T-helper 9 cell (primary cell): ENCODE data around the gene PTPRM.

Source experiments
- DNase-seq: peaks from one replicate; pipeline ENCODE4 v3.0.0-alpha.2; 2020

The PTPRM gene

DNA sequence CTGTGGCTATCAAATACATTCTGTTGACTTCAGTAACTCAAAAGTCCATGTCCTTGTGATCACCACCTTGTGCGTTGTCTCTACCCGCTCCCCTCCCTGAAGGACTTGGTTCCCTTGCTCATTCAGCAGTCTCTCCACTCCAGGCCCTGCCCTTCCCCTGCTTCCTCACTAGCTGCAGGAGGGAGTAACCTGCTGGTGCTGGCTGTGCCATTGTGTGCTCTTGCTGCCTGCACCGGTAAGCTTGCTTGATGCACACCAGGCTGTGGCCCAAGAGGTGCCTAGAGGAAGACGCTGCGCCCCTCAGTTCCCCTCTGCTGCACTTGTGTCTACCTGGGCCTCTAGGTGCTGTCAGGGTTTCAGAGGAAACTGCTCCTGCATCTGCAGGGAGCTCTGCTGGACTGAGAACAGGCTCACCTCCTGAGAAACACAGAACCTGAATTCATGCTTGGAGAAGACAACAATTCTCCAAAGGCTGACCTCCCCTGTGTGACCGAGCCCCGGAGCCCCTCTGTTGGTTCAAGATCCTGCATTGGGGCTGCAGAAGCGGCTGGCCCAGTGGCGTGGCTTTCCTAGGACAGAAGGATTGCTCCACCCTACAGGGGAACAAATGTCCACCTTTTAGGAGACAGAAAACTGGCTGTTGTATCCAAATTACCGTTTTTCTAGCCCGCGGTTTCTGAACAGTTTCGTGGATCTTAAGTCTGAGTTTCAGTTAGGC lies 33.6 kb downstream of the PTPRM start:
- no peak for DNase-seq

DNA sequence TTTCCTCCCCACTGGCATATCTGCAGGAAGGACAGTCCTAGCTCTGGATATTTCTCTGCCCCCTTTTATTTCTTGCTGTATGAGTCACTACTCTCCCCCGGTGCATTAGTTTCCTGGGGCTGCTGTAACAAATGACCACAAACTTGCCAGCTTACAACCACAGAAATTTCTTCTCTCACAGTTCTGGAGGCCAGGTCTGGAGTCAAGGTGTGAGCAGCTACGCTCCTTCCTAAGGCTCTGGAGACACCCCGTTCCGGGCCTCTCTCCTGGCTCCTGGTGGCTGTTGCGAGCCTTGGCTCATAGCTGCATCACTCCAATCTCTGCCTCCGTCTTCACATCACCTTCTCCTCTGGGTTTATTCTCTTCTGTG lies 34.1 kb downstream of the PTPRM start:
- DNase-seq, result no peak

DNA sequence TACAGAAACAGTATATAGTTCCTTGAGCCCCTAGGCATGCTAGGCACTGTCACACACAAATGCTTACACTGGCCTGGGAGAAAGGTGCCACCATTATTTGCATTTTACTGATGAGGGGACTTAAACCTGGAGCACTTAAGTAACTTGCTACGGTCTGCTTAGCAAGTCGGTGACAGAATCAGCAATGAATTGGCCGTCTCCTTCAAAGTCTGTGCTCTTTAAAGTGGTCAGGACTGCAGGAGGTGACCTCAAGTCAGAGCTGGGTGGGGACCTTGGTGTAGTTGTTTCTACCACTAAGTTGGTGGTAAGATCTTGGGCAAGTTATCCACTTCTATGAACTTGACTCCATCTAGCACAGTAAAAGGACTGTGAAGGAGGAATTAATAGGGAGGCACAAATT lies 34.8 kb downstream of the PTPRM start:
- no peak for DNase-seq

DNA sequence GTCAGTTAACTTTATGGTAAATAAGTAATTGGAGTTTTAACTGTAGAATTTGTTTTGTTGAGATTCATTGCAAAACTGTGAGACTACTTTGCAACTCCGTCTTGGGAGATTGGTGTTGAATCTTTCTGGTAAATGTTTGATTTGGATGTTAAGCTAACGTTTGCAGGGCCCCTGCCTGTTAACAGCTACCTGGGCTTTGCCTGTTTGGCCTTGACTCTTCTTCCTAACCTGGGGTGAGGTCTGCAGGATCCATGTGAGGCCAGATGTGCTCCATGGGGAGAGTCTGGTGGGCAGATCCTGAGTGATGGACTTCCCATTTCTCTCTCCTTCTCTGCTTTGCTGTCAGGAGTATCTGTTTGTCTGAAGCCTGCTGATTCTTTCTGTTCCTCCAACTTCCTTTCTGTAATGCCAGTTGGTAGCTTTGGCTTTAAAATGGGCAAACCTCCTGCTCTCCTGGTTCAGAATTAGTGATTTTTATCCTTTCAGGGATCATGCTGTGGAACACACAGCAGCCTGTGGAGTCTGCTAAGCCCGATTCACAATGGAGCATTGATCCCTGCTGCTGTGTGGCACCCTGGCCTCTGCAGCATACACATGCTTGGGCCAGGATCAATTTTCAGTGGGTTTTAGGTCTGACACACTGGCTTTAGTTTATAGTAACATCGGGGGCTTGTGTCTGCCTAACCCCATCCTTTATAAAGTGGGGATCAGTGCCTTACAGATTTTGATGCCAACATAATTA lies 36.3 kb downstream of the PTPRM start:
- DNase-seq, result no peak

DNA sequence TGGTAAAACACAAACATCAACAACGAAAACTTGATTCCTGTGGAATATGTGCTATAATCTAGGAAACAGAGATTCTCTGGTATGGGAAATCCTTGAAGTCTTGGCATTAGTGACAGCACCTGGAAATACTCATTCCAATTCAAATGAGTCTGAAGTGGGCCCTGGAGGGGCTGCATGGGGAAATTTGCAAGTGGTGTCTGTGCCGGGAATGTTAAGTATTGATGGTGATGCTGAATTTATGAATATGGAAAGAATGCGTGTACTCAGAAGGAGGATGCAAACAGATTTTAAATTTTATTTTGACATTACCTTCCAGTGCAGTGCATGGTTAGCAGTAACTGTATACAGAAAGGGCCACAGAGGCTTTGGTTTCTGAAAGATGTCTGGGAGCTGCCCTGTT lies 37.2 kb downstream of the PTPRM start:
- no peak for DNase-seq

DNA sequence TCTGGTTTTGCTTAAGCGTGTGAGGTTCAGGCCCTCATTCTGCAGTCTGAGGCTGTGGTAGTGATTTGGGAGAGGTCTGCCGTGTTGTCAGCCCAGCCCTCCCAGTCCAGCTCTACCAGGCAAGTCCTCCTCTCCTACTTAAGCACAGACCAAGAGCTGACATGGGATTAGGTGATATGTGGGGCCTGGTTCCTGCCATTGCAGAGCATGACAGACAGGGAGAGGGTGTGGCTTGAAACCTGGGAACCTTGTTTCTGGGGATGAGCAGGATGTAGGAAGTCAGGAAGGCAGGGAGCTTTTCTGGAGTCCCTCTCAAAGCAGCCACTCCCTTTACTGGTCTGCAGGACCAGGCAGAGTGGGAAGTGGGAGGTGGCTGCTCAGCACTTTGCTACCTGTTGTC lies 38.6 kb downstream of the PTPRM start:
- DNase-seq, result no peak

DNA sequence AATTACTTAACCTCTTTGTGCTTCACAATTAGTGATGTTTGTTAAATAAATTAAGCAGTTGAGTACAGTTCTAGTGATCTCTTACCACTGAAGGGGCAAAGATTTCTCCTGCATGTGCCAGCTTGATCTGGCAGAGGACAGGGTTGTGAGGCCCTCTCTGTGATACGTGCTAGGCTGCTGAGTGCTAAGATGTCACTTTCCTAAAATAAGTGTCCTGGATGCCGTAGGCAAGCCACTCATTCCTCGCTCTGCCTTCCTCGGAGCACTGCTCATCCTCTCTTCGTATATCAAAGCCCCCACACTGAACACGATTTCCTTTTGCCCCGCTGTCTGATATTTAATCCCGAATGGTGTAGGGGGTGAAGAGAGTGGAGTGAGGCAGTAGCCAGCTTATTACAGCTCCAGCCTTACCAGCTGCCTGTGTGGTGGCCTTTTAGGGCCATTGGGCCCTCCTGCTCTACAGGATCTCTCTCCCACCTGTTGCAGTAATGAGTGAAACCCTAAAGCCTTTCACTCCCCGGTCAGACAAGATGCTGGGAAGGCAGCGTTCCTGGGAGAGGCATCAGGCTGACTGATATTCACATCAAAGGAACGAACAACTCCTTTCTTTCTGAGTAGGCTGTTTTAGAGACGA lies 40.5 kb downstream of the PTPRM start:
- DNase-seq, result no peak

DNA sequence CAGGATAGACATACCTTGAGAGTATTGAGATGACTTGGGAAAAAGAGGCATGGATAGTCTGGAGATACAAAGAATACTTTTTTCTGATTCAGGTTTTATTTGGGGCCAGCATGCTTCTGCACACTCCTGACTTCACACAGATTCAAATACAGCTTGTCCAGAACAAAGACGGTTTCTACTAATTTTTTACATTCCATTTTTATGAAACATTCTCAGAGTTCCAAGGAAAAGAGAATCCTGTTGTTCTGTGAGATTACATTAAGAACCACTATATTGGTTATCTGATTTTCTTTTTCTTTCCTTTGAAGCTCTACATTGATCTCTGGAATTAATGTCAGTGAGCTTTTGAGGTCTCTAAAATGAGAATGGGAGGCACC lies 41.0 kb downstream of the PTPRM start:
- DNase-seq, result no peak

DNA sequence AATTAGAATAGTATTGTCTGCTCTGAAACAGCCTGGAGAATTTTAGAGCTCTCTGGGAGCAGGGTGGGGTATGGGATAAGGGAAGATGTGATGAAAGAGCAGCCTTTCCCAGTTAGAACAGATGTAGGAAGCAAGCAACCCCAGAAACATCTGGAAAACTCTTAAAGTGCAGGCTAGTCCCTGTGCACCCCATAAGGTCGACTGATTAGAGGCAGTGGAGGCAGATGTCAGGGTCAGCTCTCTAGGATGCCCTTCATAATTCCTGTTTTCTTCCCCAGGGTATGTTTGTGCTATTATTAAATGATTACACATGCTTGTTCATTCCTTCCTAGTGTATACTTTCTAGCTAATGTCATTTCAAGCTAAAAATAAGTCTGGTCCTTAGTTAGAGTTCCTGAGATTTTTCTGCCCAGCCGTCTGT lies 41.7 kb downstream of the PTPRM start:
- no peak for DNase-seq

DNA sequence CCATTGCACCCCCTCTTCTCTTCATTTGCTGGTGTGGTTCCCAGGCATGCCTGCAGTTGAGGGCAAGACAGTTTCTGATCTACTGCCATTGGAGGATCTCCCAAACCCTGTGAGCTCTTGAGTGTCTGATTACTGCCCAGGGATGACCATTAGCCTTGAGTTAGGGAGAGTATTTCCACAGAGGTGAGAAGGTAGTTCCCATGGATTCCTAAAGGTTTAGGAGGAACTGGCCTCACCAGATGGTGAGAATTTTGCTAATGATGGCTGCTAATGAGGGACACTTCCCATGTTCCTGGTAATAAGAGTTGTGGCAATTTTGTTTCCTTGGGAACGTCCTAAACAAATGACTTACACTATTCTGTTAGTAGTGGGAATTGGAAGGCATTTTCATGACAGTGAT lies 42.5 kb downstream of the PTPRM start:
- no peak for DNase-seq

DNA sequence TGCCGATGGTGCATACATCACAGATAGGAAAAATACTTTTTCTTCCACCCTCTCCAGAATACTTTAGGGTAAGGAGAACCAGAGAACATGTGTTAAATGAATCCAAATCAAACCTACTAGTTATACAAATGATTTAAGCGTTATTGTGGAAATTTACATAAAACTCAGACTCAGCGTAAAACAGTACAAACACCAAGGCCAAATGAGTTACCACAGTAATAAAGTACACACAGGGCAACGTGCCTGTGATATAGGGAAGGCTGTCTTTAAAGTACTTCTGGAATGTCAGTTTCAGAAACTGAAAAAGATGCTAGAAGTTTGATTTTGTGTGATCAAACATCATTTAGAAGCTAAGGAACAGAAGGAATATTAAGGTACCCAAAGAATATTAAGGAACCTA lies 46.9 kb downstream of the PTPRM start:
- no peak for DNase-seq

DNA sequence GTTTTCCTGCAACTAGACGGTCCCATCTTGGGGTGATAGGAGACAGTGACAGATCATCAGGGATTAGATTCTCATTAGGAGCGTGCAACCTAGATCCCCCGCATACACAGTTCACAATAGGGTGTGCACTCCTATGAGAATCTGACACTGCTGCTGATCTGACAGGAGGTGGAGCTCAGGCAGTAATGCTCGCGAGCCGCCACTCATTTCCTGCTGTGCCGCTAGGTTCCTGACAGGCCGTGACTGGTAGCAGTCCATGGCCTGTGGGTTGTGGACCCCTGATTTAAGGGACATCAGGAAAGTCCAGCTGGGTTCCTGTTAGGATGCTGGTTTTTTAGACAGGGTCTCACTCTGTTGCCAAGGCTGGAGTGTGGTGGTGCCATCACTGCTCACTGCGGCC lies 48.7 kb downstream of the PTPRM start:
- no peak for DNase-seq

DNA sequence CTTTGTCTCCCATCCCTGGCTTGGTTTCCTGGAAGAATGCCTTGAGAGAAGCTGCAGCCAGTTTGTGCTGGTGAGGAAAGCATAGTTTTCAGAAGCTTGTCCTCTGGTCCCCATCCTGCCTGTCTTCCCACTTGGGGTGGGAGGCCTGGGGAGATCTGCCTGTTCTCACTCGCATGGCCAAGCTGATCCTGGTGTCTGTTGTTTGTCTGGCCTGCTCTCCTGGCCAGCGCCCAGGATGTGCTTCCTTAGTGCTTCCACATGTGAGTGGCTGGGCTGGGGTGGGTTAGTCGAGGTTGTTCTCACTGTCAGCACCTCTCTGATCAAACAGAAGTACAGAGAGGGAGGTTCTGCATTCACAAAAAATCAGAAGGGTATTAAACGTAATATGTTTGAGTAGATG lies 49.5 kb downstream of the PTPRM start:
- DNase-seq, result no peak

DNA sequence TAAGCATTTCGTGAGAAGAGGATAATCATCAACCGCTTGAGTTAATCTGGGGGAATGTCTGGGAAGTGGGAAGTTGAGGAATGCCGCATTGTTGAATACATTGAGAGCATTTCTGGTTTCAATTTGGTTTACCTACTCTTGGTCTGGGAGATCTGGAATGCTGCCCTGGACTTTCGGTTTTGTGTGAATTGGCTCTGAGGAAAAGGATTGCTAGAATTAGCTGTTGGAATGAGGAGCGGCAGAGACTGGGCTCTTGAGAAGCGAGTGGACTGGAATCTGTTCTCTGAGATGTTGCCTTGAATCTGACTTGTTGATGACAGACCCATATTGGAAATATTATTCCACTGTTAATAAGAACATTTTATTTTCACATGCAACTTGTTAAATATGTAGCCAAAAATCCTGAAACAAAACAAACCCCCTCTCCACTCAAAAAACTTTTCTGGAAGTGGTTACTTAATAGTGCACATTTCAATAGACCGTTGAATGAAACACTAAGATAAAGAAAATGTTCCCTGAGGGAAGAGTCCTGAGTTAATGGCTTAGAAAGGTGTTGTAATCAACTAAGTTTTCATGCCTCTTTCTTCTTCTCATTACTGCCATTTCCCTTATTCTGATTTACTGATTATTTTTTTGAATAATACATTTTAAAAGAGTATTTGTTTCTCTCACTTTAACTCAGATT lies 50.8 kb downstream of the PTPRM start:
- DNase-seq, result no peak

DNA sequence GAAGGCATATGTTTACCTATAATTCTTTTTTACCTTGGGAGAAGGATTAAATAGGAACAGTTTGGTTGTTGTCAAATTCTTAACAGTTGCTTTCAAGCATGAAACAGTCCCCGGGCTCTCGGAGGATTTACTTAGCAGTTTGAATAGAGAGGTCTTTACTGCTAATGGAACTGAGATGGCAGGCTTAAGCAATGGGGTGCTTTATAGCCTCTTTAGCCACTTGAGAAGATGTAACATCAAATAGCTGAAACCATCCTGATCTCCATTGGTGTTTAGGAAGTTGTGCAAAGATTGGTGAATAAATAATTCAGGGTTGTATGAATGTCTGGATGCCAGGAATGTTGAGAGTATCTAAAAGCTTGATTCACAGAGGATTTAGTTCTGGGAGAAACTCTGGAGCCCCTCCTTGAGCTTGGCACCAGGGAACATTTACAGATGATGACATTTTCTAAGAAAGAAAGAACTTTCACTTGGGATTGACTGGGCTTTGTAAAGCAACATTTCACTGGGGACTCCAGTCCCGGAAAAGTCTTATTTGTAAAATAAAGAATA lies 51.9 kb downstream of the PTPRM start:
- DNase-seq, result no peak

DNA sequence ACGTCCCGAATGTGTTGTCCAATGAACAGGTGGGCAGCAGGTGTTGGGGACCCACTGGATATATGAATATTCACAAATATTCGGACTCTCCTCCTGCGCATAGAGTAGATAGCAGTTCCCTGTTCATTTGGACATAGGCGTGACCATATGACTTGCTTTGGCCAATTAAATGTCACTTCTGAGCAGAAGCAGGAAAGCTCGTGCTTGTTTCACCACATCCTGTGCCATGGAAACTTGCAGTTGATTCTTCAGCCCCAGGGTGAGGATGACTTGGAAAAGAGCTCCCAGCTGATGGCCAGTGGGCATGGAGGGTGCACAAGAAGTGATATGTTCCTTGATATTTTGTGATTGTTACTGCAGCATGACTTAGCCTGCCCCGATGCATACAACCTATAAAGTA lies 52.6 kb downstream of the PTPRM start:
- no peak for DNase-seq

DNA sequence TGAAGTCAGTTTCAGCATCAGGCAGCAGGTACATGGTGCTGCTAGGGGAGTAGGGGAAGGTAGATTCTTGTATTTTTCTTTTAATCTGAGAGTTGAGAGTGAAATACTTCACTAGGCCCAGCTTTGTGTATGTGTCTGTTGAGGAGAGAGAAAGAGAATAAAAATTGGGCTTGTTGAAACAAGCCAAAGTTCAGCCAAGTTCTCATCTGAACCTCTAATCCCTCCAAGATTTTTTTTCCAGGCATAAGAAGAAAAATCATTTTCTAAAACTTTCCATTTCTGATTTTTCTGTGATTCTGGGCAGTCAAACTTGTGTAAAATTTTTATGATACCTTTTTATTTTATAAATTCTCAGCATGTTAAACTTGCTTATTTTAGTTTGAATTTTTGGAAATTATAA lies 55.6 kb downstream of the PTPRM start:
- DNase-seq, result no peak

DNA sequence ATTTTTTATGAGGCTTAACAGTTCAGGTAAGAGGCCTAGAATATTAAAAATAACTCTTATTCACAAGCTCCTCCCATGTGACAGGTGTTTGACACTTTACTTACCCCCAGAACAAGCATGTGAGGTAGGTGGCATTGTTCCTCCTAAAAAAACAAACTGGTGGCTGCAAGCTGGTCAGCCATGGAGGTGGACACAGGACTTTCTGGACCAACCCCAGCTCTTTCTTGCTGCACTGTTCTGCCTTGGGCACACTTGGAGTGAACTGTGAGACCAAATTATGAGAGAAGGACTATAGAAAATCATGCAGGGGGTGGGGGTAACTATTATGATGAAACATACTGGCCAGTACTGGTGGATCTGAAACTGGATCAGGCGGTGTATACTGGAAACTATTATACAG lies 56.6 kb downstream of the PTPRM start:
- DNase-seq, result no peak

DNA sequence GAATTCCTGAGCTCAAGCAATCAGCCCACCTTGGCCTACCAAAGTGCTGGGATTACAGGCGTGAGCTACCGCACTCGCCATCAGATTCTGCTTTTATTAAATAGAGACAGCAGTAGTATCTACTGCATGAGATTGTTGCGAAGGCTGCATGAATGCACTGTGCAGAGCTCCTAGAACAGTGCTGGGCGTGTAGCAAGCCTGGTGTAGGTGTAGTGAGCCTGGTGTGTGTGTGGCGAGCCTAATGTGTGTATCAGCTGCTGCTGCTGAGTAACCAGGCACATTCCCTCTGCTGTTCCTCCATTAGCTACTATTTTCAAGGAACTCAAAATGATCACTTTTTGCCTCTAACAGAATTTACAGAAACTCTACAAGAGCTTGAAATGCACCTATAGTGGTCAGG lies 57.6 kb downstream of the PTPRM start:
- DNase-seq, result no peak

DNA sequence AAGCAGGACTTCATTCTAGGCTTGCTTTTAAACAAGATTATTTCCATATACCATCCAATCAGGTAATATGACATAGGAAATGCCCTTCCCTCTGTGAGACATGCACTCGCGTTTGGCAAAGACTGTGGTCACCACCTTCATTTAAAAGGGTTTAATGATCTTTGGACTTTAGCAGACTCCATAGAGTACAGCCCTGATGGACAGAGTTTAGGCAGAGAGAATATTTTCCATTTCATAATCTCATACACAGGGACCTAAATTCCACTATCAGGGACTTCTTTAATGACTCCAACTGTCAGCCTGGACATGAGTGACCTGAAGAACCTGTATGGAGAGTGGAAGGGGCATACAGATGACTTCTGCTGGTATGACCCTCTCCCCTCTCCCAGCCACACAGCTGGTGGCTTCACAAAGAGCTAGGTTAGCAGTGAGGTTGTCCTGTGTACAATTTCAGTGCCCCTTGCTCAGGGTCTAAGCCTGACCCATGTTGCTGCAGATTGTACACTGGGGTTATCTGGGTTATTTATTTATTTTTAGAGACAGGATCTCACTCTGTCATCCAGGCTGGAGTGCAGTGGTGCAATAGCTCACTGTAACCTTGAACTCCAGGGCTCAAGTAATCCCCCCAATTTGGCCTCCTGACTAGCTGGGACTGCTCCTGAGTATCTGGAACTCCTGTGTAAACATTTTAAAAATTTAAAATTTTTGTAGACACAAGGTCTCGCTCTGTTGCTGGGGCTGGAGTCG lies 59.2 kb downstream of the PTPRM start:
- no peak for DNase-seq

DNA sequence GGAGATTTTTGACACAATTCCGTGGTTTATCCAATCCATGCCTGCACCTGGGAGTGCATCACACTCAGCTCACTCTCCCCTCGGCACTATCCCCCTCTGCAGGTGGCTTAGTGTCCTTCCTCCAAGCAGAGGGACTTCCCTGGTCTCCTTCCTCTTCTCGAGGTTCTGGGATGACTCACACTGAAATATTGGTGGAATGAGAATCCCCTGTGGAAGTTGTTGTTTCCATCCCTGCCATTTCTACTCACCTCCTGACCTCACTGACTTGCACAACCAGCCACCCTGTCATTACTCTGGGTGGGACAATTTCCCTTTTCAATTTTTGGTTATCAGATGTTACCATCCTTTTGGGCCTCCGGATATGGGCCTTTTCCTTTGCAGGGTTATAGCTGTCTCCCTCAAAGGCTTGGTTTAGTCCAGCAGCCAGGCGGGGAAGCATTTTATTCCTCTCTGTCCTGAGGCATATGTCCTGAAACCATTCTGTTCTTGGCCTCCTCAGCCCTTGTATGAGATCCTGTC lies 59.9 kb downstream of the PTPRM start:
- no peak for DNase-seq

DNA sequence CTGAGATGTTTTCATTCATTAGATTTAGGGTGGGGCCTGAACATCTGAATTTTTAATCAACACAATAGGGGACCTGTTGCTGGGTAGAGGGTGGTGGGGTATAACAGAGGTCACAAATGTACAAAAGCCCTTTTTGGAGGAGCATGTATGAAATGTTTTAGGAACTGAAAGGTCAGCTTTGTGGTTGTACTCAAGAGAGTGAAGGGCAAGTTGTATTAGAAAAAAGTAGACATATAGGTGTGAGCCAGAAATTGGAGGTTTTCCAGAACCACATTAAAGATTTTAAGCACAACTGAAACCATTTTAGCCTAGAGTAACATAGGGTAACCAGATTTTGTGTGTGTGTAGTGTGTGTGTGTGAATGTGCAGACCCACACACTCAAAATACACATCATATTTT lies 62.3 kb downstream of the PTPRM start:
- no peak for DNase-seq
